ENCODE data around the gene GNG14. TPM values are rescaled to one million over a fixed set of nuclear protein-coding genes. Genes with fewer than 3 reads are reported as not detected.

Gene GNG14
- total and polyA plus RNA-seq, 2 of the 13 experiments (the other 11 are each of a cell fraction or from before 2014, with no cell fraction given), result not detected

DNA sequence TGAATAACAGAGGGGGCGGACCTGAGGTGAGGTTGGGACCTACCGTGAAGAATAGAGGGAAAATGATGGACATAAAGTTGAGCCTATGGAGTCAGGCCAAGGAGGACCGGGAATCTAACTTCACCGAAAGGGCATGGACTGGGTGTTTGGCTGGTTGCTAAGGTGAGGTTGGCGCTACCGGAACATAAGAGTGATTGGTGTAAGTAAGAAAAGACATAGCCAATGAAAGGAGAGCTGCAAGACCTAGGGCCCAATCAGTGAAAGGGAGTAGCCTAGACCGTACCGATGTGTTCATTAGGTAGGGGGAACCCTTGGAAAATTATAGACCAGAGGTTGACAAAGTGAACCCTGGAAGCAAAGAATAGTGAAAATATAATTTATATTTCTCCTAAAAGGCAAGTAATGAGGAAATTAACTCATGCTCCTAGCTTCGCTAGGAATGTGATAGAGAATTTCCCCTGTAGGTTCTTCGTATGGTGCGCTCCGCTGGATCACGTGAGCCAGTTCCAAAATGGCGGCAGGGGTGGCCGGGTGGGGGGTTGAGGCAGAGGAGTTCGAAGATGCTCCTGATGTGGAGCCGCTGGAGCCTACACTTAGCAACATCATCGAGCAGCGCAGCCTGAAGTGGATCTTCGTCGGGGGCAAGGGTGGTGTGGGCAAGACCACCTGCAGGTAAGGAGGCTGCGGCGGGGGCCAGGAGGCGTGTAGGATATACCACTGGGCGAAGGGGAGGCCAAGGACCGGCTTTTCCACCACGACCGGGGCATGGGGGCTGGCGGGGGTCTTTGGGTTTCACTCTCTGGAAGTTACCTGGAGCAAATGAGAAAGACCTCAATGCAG is 49.4 kb downstream of the GNG14 start, which contains the start of gene GET3 (continued):
- TF ChIP-seq, protein P1, sequence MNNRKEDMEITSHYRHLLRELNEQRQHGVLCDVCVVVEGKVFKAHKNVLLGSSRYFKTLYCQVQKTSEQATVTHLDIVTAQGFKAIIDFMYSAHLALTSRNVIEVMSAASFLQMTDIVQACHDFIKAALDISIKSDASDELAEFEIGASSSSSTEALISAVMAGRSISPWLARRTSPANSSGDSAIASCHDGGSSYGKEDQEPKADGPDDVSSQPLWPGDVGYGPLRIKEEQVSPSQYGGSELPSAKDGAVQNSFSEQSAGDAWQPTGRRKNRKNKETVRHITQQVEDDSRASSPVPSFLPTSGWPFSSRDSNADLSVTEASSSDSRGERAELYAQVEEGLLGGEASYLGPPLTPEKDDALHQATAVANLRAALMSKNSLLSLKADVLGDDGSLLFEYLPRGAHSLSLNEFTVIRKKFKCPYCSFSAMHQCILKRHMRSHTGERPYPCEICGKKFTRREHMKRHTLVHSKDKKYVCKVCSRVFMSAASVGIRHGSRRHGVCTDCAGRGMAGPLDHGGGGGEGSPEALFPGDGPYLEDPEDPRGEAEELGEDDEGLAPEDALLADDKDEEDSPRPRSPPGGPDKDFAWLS (CRISPR knock-in tag; IDR thresholded peaks at IDR 0.05; ENCODE audit: borderline replicate concordance), result no peak
- TF ChIP-seq, protein P2, sequence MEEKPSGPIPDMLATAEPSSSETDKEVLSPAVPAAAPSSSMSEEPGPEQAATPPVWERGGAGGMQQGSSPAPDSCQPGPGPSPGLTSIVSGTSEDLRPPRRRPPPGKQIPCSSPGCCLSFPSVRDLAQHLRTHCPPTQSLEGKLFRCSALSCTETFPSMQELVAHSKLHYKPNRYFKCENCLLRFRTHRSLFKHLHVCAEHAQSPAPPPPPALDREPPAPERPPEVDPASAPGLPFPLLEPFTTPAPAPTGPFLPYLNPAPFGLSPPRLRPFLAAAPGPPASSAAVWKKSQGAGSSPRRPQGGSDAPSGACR (CRISPR knock-in tag; IDR thresholded peaks at IDR 0.05), result peak; percentile 46; the same call in 1 of the 2 replicates
- peak; percentile 76 for TF ChIP-seq GABPB1 (CRISPR knock-in tag; IDR thresholded peaks at IDR 0.05)
- no peak for TF ChIP-seq ZNF83 (CRISPR knock-in tag; IDR thresholded peaks at IDR 0.05; ENCODE audit: borderline replicate concordance)
- peak; percentile 55; the same call in 1 of the 2 replicates for TF ChIP-seq NFKB2 (CRISPR knock-in tag; IDR thresholded peaks at IDR 0.05; ENCODE audit: borderline replicate concordance)
- TF ChIP-seq, protein P3, sequence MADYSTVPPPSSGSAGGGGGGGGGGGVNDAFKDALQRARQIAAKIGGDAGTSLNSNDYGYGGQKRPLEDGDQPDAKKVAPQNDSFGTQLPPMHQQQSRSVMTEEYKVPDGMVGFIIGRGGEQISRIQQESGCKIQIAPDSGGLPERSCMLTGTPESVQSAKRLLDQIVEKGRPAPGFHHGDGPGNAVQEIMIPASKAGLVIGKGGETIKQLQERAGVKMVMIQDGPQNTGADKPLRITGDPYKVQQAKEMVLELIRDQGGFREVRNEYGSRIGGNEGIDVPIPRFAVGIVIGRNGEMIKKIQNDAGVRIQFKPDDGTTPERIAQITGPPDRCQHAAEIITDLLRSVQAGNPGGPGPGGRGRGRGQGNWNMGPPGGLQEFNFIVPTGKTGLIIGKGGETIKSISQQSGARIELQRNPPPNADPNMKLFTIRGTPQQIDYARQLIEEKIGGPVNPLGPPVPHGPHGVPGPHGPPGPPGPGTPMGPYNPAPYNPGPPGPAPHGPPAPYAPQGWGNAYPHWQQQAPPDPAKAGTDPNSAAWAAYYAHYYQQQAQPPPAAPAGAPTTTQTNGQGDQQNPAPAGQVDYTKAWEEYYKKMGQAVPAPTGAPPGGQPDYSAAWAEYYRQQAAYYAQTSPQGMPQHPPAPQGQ (CRISPR knock-in tag; IDR thresholded peaks at IDR 0.05; ENCODE audit: borderline replicate concordance), result no peak
- TF ChIP-seq, protein P4, sequence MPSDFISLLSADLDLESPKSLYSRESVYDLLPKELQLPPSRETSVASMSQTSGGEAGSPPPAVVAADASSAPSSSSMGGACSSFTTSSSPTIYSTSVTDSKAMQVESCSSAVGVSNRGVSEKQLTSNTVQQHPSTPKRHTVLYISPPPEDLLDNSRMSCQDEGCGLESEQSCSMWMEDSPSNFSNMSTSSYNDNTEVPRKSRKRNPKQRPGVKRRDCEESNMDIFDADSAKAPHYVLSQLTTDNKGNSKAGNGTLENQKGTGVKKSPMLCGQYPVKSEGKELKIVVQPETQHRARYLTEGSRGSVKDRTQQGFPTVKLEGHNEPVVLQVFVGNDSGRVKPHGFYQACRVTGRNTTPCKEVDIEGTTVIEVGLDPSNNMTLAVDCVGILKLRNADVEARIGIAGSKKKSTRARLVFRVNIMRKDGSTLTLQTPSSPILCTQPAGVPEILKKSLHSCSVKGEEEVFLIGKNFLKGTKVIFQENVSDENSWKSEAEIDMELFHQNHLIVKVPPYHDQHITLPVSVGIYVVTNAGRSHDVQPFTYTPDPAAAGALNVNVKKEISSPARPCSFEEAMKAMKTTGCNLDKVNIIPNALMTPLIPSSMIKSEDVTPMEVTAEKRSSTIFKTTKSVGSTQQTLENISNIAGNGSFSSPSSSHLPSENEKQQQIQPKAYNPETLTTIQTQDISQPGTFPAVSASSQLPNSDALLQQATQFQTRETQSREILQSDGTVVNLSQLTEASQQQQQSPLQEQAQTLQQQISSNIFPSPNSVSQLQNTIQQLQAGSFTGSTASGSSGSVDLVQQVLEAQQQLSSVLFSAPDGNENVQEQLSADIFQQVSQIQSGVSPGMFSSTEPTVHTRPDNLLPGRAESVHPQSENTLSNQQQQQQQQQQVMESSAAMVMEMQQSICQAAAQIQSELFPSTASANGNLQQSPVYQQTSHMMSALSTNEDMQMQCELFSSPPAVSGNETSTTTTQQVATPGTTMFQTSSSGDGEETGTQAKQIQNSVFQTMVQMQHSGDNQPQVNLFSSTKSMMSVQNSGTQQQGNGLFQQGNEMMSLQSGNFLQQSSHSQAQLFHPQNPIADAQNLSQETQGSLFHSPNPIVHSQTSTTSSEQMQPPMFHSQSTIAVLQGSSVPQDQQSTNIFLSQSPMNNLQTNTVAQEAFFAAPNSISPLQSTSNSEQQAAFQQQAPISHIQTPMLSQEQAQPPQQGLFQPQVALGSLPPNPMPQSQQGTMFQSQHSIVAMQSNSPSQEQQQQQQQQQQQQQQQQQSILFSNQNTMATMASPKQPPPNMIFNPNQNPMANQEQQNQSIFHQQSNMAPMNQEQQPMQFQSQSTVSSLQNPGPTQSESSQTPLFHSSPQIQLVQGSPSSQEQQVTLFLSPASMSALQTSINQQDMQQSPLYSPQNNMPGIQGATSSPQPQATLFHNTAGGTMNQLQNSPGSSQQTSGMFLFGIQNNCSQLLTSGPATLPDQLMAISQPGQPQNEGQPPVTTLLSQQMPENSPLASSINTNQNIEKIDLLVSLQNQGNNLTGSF (CRISPR knock-in tag; IDR thresholded peaks at IDR 0.05), result no peak
- TF ChIP-seq REPIN1 (CRISPR knock-in tag; IDR thresholded peaks at IDR 0.05; ENCODE audit: borderline replicate concordance, low read depth), result no peak
- no peak for TF ChIP-seq ZEB1 (IDR thresholded peaks at IDR 0.05; ENCODE audit: insufficient replicate concordance, low read depth)
- no peak for TF ChIP-seq MED13 (CRISPR knock-in tag; IDR thresholded peaks at IDR 0.05)
- TF ChIP-seq ZNF225 (CRISPR knock-in tag; IDR thresholded peaks at IDR 0.05), result no peak
- no peak for TF ChIP-seq GPN1 (CRISPR knock-in tag; IDR thresholded peaks at IDR 0.05; ENCODE audit: borderline replicate concordance)
- TF ChIP-seq PAF1 (CRISPR knock-in tag; IDR thresholded peaks at IDR 0.05), result no peak
- TF ChIP-seq, protein P5, sequence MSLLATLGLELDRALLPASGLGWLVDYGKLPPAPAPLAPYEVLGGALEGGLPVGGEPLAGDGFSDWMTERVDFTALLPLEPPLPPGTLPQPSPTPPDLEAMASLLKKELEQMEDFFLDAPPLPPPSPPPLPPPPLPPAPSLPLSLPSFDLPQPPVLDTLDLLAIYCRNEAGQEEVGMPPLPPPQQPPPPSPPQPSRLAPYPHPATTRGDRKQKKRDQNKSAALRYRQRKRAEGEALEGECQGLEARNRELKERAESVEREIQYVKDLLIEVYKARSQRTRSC (CRISPR knock-in tag; IDR thresholded peaks at IDR 0.05; ENCODE audit: low read depth), result no peak
